ENCODE data around the gene EFCAB11.

GRCh38 chr14:89798212-89798773 lies 156.2 kb downstream of the EFCAB11 start:
- TF ChIP-seq POLR2A (IDR thresholded peaks at IDR 0.05) (no peak), CTCF (IDR thresholded peaks at IDR 0.05) (no peak), POLR2AphosphoS5 (IDR thresholded peaks at IDR 0.05) (no peak)

All from gastroesophageal sphincter (tissue), 3 donors.